PC-3 (cell line): ENCODE data around the gene COL21A1. TPM values are rescaled to one million over a fixed set of nuclear protein-coding genes. Genes with fewer than 3 reads are reported as not detected.

Experiments
- ATAC-seq: fragments of 200-7000 bp; cut with Tn5 transposase; 2 replicates; pipeline ENCODE4 v1.9.1; 2020; ENCODE audit warnings: mild to moderate bottlenecking, moderate library complexity
- BruUV-seq: library from RNA; stranded (reverse); fragments of 400-500 nt; replicated peaks from 2 replicates; lab custom pipeline; 2021; lab: Mats Ljungman, UMichigan
- CTCF ChIA-PET: fragments of 300-600 bp; sonication (Branson Sonifier 250); formaldehyde crosslinking; loops from one replicate; lab custom pipeline; 2022; ENCODE audit warnings: antibody characterized with exemption; lab: Charles Lee
- POLR2A ChIA-PET: fragments of 300-600 bp; sonication (Branson Sonifier 250); formaldehyde crosslinking; loops from one replicate; lab custom pipeline; 2022; ENCODE audit warnings: antibody characterized with exemption; ENCODE audit not compliant: unreplicated experiment; lab: Charles Lee
- DNase-seq: peaks from one replicate; pipeline ENCODE4 v3.0.0-alpha.2; 2015
- H2AFZ ChIP-seq: fragments of 300-600 bp; sonication (generic); 2 replicates; pipeline ENCODE4 v1.6.0; 2016; ENCODE audit warnings: antibody characterized with exemption, low read length
- H3F3A ChIP-seq: fragments of 300-600 bp; sonication (generic); one replicate; pipeline ENCODE4 v1.6.0; 2017; ENCODE audit warnings: antibody characterized with exemption, low read length, control low read depth, mild to moderate bottlenecking; ENCODE audit not compliant: unreplicated experiment
- H3K27ac ChIP-seq: fragments of 300-600 bp; sonication (generic); 2 replicates; pipeline ENCODE4 v1.5.1; 2016; ENCODE audit warnings: mild to moderate bottlenecking, low read length
- H3K27me3 ChIP-seq: fragments of 300-600 bp; sonication (generic); 2 replicates; pipeline ENCODE4 v1.6.1; 2016; ENCODE audit warnings: low read length, mixed read lengths
- H3K36me3 ChIP-seq: fragments of 300-600 bp; sonication (generic); 2 replicates; pipeline ENCODE4 v1.6.1; 2016; ENCODE audit warnings: low read depth, mixed run types, low read length, mixed read lengths
- H3K4me1 ChIP-seq: fragments of 300-600 bp; sonication (generic); 2 replicates; pipeline ENCODE4 v1.5.1; 2016; ENCODE audit warnings: low read length; ENCODE audit not compliant: insufficient read depth
- H3K4me2 ChIP-seq: fragments of 300-600 bp; sonication (generic); 2 replicates; pipeline ENCODE4 v1.6.0; 2016; ENCODE audit warnings: low read length
- H3K4me3 ChIP-seq: fragments of 300-600 bp; sonication (generic); 2 replicates; pipeline ENCODE4 v1.5.1; 2016; ENCODE audit warnings: mild to moderate bottlenecking, low read length, mixed read lengths
- H3K79me2 ChIP-seq: fragments of 300-600 bp; sonication (generic); 2 replicates; pipeline ENCODE4 v1.6.1; 2017; ENCODE audit warnings: low read length, mixed read lengths
- H3K9ac ChIP-seq: fragments of 300-600 bp; sonication (generic); 2 replicates; pipeline ENCODE4 v1.6.0; 2016; ENCODE audit warnings: mild to moderate bottlenecking, low read length
- H3K9me2 ChIP-seq: fragments of 300-600 bp; sonication (generic); replicated peaks from 2 replicates; pipeline ENCODE4 v1.6.1; 2016; ENCODE audit warnings: mixed run types, low read length, mixed read lengths
- H3K9me3 ChIP-seq: fragments of 300-600 bp; sonication (generic); 2 replicates; pipeline ENCODE4 v1.6.1; 2016; ENCODE audit warnings: low read length, mixed read lengths
- H4K20me1 ChIP-seq: fragments of 300-600 bp; sonication (generic); 2 replicates; pipeline ENCODE4 v1.6.1; 2016; ENCODE audit warnings: low read length, mixed read lengths
- EZH2 ChIP-seq: fragments of 300-600 bp; sonication (generic); IDR thresholded peaks from one replicate; pipeline ENCODE4 v1.6.1; 2017; ENCODE audit warnings: antibody characterized with exemption, mild to moderate bottlenecking, low read length; ENCODE audit not compliant: unreplicated experiment
- EZH2phosphoT487 ChIP-seq: fragments of 300-600 bp; sonication (generic); IDR thresholded peaks from 2 replicates; pipeline ENCODE4 v1.6.1; 2018; ENCODE audit warnings: mild to moderate bottlenecking, antibody characterized with exemption, low read length, borderline replicate concordance
- intact Hi-C: fragments of 100-400 bp; cut with micrococcal nuclease; formaldehyde crosslinking; loops from 2 replicates; pipeline ENCODE4 v1.9.0; 2023
- total RNA-seq: library from RNA; depleted of rRNA; stranded (reverse); fragments of >200 nt; gene quantifications from 2 replicates; pipeline ENCODE4 v1.2.3, GENCODE V29; 2014
- TF ChIP-seq, protein P1 (sequence below): fragments of 300-600 bp; sonication (generic); conservative IDR thresholded peaks from 2 replicates; pipeline ENCODE4 v1.5.1; 2017; ENCODE audit warnings: antibody characterized with exemption, low read depth, mild to moderate bottlenecking, low read length

Gene COL21A1
- total RNA-seq, 1 experiment from 2014 or later: 1.0 TPM

DNA sequence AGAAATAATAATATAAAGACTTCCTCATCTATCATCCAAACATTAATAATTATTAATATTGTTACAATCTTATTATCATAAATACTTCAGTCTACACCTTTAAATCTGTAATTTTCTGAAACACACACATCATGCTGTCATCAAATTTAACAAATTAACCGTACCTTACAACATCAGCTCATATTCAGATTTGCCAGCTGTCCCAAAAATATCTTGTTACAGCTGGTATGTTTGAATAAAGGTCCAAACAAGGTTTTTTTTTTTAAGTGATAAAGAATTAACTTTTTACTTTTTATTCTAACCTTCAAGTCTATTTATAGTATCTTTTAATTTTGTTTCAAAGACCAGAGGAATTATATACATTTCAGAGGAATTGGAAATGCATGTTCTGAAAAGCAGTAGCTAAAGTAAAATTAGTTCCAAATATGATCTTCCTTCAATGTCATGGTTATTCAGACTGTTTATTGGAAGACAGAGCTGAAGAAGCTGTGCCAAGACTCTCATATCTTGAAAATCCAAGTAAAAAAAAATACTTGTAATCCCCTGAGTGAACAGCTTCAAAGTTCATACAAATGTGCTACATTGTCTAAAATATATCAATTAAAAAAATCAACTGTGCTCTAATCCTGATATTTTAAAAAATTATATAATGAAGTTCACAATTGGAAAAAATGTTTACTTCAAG lies 210.3 kb downstream of the COL21A1 start:
- peaks cover 7% of the 10 kb centered on the region; the same call in 1 of the 2 replicates for H3K4me1 ChIP-seq
- ATAC-seq (no peak), DNase-seq (no peak)
- no peak overlapping the region for H2AFZ ChIP-seq
- ChIA-PET POLR2A (no interaction called here), CTCF (interaction anchor here (0.6 to 1.0 kb wide), 3 partner anchors 210 to 709 kb away, joined by 3 to 5 read pairs (median 4); partner anchors contain the start of gene COL21A1)
- no TSS peak for BruUV-seq
- H4K20me1 ChIP-seq: no peaks in the 10 kb centered on the region
- no peaks in the 10 kb centered on the region for H3K36me3 ChIP-seq
- no peaks in the 10 kb centered on the region for H3F3A ChIP-seq
- H3K4me2 ChIP-seq: no peak overlapping the region
- H3K9me2 ChIP-seq: no peaks in the 10 kb centered on the region
- no peaks in the 10 kb centered on the region for H3K79me2 ChIP-seq
- H3K27ac ChIP-seq: no peak overlapping the region
- H3K9ac ChIP-seq: no peak overlapping the region
- intact Hi-C loops: loop anchor here (1.0 kb wide), 1 partner anchor 255 kb away; no protein-coding TSS in a partner anchor
- no peaks in the 10 kb centered on the region for H3K27me3 ChIP-seq
- H3K4me3 ChIP-seq: no peak overlapping the region
- no peaks in the 10 kb centered on the region for H3K9me3 ChIP-seq
- TF ChIP-seq EZH2phosphoT487 (no peak), EZH2 (no peak)
- TF ChIP-seq, protein P1, sequence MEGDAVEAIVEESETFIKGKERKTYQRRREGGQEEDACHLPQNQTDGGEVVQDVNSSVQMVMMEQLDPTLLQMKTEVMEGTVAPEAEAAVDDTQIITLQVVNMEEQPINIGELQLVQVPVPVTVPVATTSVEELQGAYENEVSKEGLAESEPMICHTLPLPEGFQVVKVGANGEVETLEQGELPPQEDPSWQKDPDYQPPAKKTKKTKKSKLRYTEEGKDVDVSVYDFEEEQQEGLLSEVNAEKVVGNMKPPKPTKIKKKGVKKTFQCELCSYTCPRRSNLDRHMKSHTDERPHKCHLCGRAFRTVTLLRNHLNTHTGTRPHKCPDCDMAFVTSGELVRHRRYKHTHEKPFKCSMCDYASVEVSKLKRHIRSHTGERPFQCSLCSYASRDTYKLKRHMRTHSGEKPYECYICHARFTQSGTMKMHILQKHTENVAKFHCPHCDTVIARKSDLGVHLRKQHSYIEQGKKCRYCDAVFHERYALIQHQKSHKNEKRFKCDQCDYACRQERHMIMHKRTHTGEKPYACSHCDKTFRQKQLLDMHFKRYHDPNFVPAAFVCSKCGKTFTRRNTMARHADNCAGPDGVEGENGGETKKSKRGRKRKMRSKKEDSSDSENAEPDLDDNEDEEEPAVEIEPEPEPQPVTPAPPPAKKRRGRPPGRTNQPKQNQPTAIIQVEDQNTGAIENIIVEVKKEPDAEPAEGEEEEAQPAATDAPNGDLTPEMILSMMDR: no peak

DNA sequence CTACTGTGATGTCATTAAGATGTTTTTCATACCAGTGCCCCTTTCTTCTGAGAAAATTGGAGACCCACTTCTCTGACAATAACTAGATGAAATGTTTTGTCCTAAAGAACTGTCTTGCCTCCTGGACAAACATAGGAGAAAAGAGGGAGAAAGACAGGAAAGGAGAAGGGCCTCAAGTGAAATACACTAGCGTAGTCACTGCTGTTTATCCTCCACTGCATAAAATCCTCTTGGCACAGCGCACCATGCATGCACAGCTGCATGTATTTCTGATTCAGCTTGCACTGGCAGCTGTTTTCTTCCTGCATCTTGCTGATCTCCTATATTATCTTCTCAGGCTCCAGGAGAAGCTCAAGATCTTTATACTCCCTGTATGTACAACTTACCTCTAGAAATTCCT lies 214.0 kb downstream of the COL21A1 start:
- no peak overlapping the region for H3K4me2 ChIP-seq
- no peaks in the 10 kb centered on the region for H3K79me2 ChIP-seq
- intact Hi-C loops: no loop called here
- H3K4me1 ChIP-seq: no peaks in the 10 kb centered on the region
- TF ChIP-seq, protein P1: no peak
- TF ChIP-seq EZH2: no peak
- TF ChIP-seq EZH2phosphoT487: no peak
- ChIA-PET CTCF (no interaction called here), POLR2A (no interaction called here)
- no peaks in the 10 kb centered on the region for H3K9me3 ChIP-seq
- no peak overlapping the region for H3K4me3 ChIP-seq
- no peak overlapping the region for H3K9ac ChIP-seq
- no peaks in the 10 kb centered on the region for H4K20me1 ChIP-seq
- H3K27ac ChIP-seq: no peak overlapping the region
- no peaks in the 10 kb centered on the region for H3K36me3 ChIP-seq
- H3F3A ChIP-seq: no peaks in the 10 kb centered on the region
- ATAC-seq: no peak
- H2AFZ ChIP-seq: no peak overlapping the region
- no peak for DNase-seq
- H3K27me3 ChIP-seq: no peaks in the 10 kb centered on the region
- BruUV-seq: no TSS peak
- no peaks in the 10 kb centered on the region for H3K9me2 ChIP-seq

DNA sequence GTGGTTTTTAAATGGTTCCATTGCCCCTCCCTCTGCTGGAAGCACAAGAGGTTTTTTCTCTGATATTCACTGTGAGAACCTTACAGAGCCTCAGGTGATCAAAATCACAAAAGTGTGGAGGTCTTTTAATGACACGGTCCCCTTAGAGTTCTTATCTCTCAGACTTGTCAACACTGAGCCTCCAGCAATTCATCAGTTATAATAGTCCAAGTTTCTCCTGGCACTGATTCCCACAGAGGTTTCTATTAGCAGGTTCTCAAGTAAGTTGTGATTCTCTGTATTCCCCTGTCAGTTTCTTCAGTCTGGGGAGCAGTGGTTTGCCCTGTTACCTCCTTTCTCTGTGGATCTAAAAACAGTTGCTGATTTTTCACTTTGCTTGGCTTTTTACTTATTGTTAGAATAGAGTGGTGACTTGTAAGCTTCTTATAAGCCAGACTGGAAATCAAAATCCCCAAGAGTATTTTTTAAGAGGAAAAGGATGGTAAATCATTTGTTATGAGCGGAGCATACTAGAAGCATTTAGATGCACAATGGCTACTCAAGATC lies 214.6 kb downstream of the COL21A1 start:
- DNase-seq: no peak
- no peaks in the 10 kb centered on the region for H3K79me2 ChIP-seq
- H2AFZ ChIP-seq: no peak overlapping the region
- no peaks in the 10 kb centered on the region for H3F3A ChIP-seq
- intact Hi-C loops: no loop called here
- H3K36me3 ChIP-seq: no peaks in the 10 kb centered on the region
- H3K9me2 ChIP-seq: no peaks in the 10 kb centered on the region
- H3K27me3 ChIP-seq: no peaks in the 10 kb centered on the region
- H3K27ac ChIP-seq: no peak overlapping the region
- no peaks in the 10 kb centered on the region for H4K20me1 ChIP-seq
- H3K9me3 ChIP-seq: no peaks in the 10 kb centered on the region
- no TSS peak for BruUV-seq
- no peak for ATAC-seq
- POLR2A ChIA-PET: no interaction called here
- no peak overlapping the region for H3K4me2 ChIP-seq
- CTCF ChIA-PET: no interaction called here
- no peak for TF ChIP-seq EZH2
- no peak for TF ChIP-seq EZH2phosphoT487
- TF ChIP-seq, protein P1: no peak
- H3K9ac ChIP-seq: no peak overlapping the region
- H3K4me3 ChIP-seq: no peak overlapping the region
- no peaks in the 10 kb centered on the region for H3K4me1 ChIP-seq
